ENCODE measurements around the gene CLCA4.
"Not testable (repeated sequence)": the region's sequence is repeated elsewhere in the genome, so short reads cannot be mapped to it uniquely, and the experiment has no call there.

The CLCA4 gene

GRCh38 chr1:86546787-86547221 lies at the start of gene CLCA4:
TSS of gene CLCA4 (plus strand) at chr1:86547078. CDS start at chr1:86547120, 42 bp downstream.
- H3K4me3 ChIP-seq (ENCODE audit: low read length) = no peak within 1 kb of the TSS
- TF ChIP-seq ZNF274 (IDR thresholded peaks at IDR 0.05; ENCODE audit: low read depth, low read length) = no peak

DNA sequence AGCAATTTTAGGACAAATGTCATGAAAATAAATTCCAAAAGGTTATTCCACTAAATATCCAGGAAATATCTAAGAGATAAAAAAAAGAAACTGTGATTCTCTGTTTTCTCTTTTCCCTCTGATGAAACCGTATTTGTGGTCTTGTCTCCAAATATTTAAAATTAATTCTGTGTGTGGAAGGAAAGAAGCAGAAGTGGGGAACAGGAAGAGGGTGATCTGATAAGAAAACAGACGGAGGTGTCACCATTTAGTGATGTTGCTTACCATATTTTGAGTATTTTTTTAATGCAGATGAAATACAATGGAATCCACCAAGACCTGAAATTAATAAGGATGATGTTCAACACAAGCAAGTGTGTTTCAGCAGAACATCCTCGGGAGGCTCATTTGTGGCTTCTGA lies 48.6 kb upstream of the CLCA4 start:
- no peak overlapping the region for H3K4me3 ChIP-seq (ENCODE audit: low read length)
- TF ChIP-seq ZNF274 (IDR thresholded peaks at IDR 0.05; ENCODE audit: low read depth, low read length) = no peak

DNA sequence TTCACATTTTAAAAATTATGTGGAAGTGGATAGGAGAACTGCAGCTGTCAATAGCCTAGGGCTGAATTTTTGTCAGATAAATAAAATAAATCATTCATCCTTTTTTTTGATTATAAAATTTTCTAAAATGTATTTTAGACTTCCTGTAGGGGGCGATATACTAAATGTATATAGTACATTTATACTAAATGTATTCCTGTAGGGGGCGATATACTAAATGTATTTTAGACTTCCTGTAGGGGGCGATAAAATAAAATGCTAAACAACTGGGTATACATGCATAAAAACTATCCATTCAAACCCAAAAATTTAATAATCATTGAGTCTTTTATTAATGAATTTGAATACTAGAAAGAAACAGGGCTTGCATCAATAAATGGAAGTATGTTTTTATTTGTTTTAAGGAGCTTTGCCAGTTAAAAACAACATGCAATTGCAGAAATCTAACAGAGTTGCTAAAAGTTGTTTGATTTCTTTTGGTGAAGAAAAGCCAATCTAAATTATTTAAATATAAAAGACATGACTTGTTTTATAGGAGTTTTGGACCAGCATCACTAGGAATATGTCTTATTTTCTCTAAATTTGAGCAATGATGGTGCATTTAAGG lies 46.8 kb upstream of the CLCA4 start:
- TF ChIP-seq ZNF274 (IDR thresholded peaks at IDR 0.05; ENCODE audit: low read depth, low read length) = no peak
- no peak overlapping the region for H3K4me3 ChIP-seq (ENCODE audit: low read length)

DNA sequence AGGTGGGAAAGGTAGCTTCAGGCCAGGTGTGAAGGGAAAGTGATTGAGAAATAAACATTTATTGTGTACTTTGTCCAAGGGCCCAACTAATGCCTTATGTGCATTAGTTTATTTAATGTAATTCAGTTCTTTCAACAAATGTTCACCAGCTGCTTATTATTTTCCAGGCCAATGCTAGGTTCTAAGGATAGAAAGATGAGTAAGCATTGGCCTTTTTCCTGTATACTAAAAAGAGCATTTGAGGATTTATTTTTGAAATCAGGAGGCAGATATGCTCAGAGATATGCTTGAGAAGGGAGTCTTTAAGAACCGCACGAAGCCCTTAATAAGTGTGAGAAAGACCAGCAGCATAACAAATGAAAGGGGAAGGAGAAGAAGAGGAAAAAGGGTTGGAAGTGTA lies 46.2 kb upstream of the CLCA4 start:
- no peak overlapping the region for H3K4me3 ChIP-seq (ENCODE audit: low read length)
- TF ChIP-seq ZNF274 (IDR thresholded peaks at IDR 0.05; ENCODE audit: low read depth, low read length) = no peak

DNA sequence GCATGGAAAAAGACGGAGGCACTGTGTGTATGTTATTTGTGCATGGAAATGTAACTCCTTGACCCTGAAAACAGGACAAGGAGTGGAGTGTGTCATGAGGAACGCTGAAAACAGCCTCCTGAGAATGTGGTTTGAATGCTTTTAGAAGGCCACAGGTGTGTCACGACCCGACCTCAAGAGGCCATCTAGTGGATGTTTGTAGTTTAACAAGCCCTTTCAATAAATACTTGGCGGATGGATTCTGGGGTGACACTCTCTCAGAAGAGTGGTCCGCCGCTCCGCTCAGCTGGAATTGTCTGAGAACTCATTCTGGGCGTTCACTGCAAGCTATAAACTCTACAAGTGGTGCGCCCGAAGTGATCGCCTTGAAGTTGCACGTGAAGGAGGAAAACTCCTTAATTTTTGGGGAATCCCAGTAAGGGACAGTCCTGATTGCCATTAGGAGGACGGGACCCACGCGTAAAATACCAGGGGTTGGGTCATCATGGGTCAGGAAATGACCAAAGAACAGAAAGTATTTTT lies 44.7 kb upstream of the CLCA4 start:
- not testable (repeated sequence) for H3K4me3 ChIP-seq (ENCODE audit: low read length)

DNA sequence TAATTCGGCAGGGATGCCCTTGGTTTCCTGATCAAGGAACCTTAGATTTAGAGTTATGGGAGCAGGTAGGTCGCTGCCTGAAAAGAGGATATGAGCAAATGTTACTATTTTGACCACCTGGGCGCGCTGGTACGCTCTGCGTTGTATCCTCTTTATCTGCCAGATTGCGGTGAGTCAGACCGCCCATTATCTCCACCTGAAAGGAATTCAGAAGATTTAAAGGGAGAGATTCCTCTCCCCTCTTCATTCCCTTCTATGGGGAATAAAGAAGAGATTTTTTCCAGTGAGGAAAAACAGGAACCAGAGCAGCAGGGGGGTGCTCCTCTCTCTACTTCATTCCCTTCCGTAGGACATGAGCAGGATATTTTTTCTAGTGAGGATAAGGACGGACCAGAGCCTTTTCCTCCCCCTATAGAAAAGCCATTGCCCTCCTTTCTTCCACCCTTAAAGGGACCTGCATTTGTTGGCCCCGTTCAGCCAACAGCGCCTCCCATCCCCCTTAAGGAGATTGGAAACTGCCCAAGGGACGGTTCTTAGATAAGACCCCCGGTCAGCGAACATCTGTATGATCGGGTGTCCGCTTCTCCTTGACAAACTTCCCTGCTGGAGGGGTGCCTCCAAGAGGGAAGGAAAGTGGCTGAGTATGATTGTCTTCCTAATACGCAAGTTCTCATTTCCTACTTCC lies 44.0 kb upstream of the CLCA4 start:
- H3K4me3 ChIP-seq (ENCODE audit: low read length) = no peak overlapping the region
- no peak for TF ChIP-seq ZNF274 (IDR thresholded peaks at IDR 0.05; ENCODE audit: low read depth, low read length)

- no peak overlapping the region for H3K4me3 ChIP-seq (ENCODE audit: low read length)
- TF ChIP-seq ZNF274 (IDR thresholded peaks at IDR 0.05; ENCODE audit: low read depth, low read length) = no peak
Measured at GRCh38 chr1:86503406-86504136, 43.3 kb upstream of the CLCA4 start.

DNA sequence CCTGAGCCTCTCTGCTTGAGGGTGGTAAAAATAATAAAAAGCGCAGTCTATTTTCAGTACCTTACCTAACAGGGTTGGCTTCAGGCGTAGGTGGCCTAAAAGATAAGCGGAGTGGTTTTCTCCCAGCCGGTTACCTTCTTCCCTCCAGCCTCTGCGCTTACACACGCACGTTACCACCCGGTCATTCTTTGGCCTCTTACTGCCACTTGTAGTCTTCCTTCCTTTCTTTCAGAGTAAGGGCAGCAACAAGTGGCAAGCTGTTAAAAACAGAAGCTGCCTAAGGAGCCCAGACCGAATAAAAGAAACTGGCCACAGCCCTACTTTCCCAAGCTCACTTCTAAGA lies 42.8 kb upstream of the CLCA4 start:
- H3K4me3 ChIP-seq (ENCODE audit: low read length) = no peak overlapping the region
- no peak for TF ChIP-seq ZNF274 (IDR thresholded peaks at IDR 0.05; ENCODE audit: low read depth, low read length)

DNA sequence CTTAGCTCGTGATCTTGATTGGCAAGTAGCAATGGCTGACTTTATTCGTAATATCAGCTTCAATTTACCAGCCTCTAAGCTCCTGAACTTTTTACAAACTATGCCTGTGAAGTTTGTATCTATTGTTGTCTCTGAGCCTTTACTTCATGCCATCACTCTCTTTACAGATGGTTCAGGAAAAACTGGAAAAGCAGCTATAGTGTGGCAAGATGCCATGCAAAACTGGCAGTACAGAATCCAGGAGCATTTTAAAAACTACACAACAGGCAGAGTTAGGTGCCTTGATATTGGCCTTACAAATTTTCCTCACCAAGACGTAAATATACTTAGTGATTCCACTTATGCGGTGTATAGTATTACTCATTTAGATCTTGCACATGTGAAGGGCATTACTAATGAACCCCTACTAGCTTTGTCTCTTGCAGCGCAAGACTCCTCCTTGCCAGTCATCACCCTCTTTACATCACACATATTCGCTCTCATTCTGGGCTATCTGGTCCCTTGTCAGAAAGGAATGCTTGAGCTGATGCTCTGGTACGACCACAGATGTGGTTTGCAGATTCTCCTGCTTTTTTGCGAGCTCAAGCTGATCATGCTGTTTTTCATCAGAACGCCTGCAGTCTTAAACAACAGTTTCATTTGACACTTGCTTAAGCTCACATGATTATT lies 41.8 kb upstream of the CLCA4 start:
- no peak for TF ChIP-seq ZNF274 (IDR thresholded peaks at IDR 0.05; ENCODE audit: low read depth, low read length)
- H3K4me3 ChIP-seq (ENCODE audit: low read length) = no peak overlapping the region

GRCh38 chr1:86505564-86505902 lies 41.3 kb upstream of the CLCA4 start:
- no peak overlapping the region for H3K4me3 ChIP-seq (ENCODE audit: low read length)
- no peak for TF ChIP-seq ZNF274 (IDR thresholded peaks at IDR 0.05; ENCODE audit: low read depth, low read length)

- TF ChIP-seq ZNF274 (IDR thresholded peaks at IDR 0.05; ENCODE audit: low read depth, low read length) = no peak
- no peak overlapping the region for H3K4me3 ChIP-seq (ENCODE audit: low read length)
Measured at GRCh38 chr1:86507935-86508582, 38.8 kb upstream of the CLCA4 start.

DNA sequence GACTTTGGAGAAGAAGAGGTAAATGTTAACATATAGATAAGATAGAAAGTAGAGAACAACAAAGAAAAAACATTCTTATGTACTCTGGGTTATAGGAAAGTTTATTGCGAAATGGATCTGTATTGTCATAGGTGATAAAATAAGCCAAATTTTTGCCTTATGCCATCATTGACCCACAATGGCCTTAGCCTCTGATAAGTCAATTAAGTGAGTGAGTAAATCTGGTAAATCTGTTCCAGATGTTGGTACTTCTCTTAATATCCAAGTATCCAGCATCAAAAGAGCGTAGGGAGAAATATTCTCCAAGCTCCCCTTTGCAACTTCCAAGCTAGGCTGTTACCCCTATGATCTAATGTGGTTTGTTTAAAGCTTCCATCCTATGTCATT lies 38.3 kb upstream of the CLCA4 start:
- no peak overlapping the region for H3K4me3 ChIP-seq (ENCODE audit: low read length)
- no peak for TF ChIP-seq ZNF274 (IDR thresholded peaks at IDR 0.05; ENCODE audit: low read depth, low read length)

- TF ChIP-seq ZNF274 (IDR thresholded peaks at IDR 0.05; ENCODE audit: low read depth, low read length) = no peak
Measured at GRCh38 chr1:86515597-86515996, 31.3 kb upstream of the CLCA4 start.

DNA sequence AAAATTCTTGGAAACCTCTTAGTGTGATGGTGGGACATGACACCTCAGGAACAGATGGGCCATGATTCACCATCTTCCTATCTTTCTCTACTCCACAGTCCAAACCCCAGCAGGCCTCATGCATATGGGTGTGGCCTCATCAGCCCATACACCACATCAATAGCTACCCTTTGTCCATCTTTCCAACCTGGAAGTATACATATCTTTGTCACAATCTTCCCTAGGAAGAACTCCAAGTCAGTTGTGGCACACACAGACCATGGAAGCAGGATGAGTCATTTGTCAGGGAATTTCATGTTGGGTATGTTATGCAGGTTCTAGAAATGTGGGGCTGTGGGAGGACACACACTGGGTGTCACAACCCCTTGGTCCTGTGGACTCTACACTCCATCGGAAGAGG lies 30.5 kb upstream of the CLCA4 start:
- no peak for TF ChIP-seq ZNF274 (IDR thresholded peaks at IDR 0.05; ENCODE audit: low read depth, low read length)
- no peak overlapping the region for H3K4me3 ChIP-seq (ENCODE audit: low read length)

More at GRCh38 chr1:86515597-86515996, 31.3 kb upstream of the CLCA4 start:
- H3K4me3 ChIP-seq (ENCODE audit: low read length) = no peak overlapping the region
